Stimulated activated CD8-positive, alpha-beta memory T cell treated with anti-CD3 and anti-CD28 coated beads, Interleukin-7, amount 100 ng/mL, for 4 hours (primary cell): ENCODE data around the gene CYB5R2.

ENCODE experiments used
- DNase-seq, 2 donors: peaks; one replicate each; pipeline ENCODE4 v3.0.0-alpha.2; 2020; ENCODE audit warnings: low read depth in 2 of 2

The CYB5R2 gene

DNA sequence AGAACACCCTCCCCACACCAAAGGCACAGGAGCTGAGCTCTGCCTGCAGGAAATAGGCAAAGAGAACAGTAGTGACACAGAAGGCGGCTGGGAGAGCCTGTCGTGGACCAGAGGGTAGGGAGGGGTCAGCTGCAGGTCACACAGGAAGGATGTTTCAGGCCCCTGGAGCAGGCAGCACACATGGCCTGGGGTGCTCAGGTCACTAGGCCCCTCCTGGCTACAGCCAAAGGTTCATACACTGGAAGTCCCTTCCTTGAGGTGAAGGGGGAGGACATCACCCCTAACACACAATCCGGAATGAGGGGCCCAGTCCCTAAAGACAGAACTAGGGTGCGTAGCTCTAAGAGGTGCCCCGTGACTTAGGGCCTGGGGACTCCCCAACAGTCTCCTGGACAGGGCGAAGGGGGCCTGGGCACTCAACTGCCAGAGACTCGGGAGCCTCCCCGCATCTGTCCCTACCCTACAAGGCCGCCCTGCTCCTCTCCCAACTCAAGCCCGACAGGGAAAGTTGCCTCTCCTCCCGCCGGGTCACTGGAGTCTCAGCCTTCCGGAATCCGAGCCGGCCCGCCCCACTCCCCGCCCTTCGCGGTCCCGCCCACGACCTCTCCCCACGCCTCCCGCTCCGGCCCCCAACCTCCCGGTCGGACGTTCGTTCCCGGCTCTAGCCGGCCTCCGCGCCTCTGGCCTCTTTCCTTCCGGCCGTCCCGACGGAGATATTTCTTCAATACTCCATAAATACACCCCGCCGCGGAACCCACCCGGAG lies at the start of gene CYB5R2:
TSS of gene CYB5R2 (minus strand) at position 541 of the 764 bp plus-strand sequence. CDS start 675 bp downstream, outside the sequence.
- DNase-seq: no peak

DNA sequence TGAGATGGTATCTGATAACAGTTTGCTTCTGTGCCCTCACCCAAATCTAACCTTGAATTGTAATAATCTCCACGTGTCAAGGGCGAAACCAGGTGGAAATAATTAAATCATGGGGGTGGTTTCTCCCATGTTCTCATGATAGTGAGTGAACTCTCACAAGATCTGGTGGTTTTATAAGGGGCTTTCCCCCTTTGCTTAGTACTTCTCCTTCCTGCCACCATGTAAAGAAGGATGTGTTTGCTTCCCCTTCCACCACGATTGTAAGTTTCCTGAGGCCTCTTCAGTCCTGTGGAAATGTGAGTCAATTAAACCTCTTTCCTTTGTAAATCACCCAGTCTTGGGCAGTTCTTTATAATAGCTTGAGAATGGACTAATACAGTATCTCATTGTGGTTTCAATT lies 41.5 kb upstream of the CYB5R2 start:
- DNase-seq: no peak

DNA sequence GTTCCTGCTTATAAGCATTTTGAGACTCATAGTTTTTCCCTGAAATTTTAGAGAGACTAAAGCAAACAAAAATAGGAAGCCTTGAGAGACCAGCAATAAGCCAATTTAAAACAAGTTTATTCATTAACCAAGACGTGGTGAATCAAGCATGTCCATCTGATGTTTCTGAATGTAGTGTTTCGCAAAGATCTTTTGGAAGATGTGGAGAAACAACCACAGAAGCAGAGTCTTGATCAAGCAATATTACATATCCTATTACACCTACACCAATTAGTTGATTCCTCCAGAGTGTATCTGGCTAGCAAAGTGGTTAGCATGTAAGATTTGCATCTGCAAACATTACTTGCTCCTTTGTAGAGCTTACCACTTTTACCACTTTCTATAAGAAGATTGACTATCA lies 33.1 kb upstream of the CYB5R2 start, which contains the start of gene OVCH2:
TSS of gene OVCH2 (minus strand) at position 101 of the 400 bp plus-strand sequence. CDS start at position 18, 83 bp downstream.
- no peak for DNase-seq

DNA sequence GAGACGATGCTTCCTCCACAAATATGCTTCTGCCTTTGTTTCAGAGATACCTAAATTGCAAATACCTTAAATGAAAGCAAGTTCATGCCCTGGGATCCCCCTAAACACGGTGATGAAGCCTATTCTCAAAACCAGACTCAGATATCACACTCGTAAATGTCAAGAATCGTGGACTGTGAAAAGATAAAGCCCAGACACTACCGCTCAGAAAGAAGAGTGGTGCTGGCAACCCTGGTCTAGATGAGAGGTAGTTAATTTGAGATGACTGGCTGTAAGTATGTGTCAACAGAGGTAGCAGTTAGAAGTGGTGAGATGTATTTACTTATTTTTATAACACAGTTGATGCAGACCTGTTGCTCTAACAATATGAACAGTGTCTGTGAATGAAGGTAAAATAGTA lies 30.4 kb upstream of the CYB5R2 start:
- no peak for DNase-seq

DNA sequence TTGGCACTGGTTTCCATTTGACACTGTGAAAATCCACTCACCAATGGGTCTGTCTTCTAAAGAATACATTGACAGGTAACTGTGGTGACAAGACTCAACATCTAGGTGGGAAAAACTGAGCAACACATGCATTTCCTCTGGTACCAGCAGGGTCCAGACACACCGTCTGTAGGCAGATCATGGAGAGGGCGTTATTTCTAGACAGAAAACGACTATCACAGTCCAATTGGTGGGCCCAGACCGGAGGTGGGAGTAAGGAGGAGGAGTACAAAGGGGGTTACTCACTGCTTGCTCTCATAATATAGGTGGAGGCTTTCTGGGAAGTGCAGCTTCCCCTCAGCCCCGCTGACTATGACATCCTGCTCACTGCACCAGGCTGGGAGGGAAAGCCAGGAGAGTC lies 23.1 kb upstream of the CYB5R2 start:
- DNase-seq: no peak

DNA sequence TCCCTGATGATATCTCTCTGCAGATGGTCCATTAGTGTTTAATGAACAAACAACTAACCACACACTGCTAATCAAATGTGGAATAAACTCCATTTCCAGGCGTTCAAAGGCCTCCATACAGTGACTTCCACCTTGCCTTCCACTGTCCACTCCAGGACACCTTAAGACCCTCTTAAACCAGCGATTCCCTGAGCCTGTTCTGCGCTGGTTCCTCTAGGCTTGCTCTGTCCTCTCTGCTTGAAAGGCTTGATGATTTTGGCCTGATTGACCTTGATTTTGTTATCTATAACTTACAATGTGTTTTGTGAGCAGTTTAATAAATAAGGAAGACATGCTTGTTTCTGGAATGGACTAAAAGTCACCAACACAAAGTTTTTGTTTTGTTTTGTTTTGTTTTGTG lies 20.9 kb upstream of the CYB5R2 start:
- no peak for DNase-seq

DNA sequence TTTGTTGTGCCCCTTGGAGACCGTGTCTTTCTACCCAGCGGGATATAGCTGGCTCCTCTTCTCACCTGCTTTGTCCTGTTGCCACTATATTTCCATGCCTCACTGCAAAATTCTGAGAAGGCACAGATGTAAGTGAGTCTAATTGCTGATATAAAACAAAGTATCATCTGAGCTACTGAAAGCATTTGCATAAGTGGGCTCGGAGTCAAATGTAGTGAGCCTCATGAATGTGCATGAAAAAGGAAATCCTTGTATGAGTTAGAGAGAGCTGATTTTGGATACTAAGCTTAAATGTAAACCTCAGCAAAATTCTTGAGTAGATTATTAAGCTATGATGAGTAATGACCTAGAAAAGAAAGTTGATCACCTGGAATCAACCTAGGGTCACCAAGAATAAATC lies 19.1 kb upstream of the CYB5R2 start:
- DNase-seq: no peak

DNA sequence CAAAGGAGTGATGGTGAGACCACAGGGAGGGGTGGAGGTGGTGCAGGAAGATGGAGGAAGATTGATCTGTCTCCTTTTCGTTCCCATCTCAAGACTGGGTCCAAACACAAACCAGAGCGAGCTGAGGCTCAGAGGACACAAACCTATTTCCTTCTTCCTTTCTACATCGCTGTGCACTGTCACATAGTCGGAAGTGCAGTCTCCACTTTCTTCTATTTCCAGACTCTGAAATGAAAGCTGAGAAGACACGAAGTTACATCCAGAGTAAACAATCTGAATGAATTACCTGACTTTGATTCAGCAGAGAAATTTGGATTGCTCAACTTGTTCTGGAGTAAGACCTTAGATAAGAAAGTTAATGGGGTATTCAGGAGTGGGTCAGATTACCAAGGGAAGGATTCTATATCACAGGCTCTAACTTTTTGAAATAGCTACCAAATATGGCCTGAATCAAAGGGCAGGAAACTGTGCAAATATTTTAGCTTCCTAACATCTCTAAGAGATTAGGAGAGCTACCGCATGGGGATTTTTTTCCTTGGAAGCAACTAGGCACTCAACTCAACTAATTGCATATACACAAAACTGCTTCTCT lies 18.6 kb upstream of the CYB5R2 start:
- no peak for DNase-seq

DNA sequence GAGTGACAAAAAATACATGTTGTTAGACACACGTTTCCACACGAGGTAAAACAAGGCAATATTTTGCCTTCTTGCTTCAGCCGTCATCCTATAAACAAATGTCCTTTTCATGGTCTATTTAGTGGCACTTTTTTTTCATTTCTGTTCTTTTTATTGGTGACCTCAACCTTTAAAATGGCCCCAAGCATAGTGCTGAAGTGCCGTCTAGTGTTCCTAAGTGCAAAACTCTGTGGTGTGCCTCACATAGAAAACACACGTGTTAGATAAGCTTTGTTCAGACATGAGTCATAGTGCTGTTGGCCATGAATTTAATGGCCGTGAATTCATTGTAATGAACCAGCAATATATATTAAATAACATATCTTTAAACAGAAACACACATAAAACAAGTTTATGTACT lies 17.3 kb upstream of the CYB5R2 start:
- DNase-seq: no peak

DNA sequence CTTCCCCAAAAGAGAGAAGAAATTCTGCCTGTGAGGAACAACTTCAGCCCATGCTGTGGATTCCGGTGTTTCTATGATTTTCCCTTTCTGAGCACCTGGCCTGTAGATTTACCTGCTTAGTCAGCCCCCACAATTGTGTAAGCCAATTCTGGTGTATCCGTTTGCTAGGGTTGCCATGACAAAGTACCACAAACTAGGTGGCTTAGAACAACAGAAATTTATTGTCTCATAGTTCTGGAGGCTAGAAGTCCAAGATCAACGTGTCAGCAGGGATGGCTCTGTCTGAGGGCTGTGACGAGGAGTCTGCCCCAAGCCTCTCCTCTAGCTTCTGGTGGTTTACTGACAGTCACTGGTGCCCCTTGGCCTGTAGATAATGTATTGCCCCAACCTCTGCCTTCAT lies 15.9 kb upstream of the CYB5R2 start:
- no peak for DNase-seq

DNA sequence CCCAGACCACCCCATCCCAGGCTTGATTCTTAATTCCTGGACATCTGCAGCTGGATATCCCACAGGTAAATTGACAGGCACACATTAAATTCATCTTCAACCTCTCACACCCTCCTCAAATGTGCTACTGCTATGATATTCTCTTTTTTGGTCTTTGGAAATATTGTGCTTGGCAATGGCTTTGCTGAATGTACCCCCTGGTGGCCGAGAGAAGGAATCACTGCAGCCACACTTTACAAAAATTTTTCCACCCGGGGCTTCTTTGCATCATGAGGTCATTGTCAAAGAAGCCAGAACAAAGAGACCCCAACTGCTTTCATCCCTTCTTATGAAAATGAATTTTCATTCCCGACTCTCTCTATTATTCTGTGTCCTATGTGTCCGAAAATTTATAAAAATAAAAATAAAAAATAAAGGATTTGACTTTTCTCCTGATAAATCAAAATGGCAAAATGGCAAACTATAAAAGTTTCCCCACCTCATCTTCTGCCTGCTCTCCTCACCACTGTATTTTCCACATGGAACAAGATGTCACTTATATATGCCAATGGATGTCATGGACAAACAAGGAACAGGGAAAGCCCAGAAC lies 15.0 kb upstream of the CYB5R2 start:
- no peak for DNase-seq

DNA sequence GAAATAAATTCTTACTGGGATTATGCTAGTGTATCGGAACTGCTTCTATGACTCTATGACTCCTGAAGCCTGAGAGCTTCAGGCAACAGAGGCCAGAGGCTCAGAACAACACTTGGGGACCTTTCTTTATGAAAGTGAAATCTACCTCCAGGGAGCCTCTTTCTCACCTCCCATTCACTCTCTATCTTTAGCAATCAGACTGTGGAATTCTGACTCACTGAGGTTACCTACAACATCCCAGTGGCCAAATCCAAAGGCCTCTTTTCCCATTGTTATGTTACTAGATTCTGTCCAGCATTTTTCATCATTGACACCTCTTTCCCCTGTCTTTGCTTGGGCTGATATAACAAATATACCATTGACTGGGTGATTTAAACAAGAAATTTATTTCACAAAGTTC lies 14.1 kb upstream of the CYB5R2 start:
- no peak for DNase-seq

DNA sequence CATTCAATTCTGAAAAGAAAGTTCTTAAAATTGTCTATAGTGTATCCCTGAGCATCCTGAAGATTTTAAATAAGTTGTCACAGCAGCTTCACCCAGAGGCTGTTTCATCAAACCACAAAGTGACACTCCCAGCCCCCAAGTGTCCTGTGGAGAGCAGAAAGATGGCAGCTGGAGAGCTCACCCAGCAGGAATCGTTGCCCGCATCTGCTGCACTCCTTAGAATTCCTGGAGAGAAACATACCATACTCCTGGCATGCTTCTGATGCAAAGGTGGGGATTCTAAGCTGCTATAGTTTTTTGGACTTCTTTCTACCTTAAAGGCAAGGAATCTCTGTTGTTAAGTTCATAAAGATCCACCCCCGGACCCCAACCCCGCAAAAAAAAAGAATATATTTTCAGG lies 13.5 kb upstream of the CYB5R2 start:
- no peak for DNase-seq

DNA sequence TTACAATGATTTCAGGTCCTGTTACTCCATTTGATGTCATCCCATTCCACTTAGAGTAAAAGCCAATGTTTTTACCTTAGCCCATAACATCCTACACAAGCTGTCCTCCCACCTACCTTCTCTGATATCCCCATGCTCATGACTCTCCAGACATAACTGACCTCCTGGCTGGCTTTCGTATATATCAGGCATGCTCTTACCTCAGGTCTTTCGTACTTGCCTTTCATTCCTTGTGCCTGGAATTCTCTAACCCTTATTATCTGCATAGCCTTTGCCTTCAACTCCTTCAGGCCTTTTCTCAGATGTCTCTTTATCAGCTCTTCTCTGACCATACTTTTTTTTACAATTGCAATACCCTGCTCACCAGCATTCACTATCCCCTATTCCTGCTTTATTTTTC lies 10.3 kb upstream of the CYB5R2 start:
- no peak for DNase-seq

DNA sequence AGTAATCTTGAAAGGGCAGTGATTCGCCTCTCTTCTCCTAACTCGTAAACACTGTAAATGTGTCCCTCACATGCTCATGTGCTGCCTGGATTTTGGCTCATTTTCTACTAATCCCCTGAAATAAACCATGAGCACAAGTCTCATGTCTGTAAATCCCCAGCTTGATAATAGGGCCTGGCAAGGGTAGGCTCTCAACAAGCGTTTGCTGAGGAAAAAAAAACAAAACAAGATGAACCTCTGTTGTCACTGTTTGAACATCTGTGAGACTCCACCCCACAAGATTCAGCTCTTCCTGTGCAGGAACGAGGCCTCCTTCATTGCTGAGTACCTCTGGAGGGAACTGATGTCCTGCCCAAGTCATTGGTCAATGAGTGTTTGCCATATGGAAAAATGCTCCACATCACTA lies 4.5 kb upstream of the CYB5R2 start:
- no peak for DNase-seq

DNA sequence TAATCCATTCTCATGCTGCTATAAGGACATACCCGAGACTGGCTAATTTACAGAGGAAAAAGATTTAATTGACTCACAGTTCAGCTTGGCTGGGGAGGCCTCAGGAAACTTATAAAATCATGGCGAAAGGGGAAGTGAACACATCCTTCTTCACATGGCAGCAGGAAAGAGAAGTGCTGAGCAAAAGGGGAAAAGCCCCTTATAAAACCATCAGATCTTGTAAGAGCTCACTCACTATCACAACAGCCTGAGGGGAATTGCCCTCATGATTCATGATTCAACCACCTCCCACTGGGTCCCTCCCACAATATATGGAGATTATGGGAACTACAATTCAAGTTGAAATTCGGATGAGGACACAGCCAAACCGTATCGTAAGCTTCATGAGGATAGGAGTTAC lies 3.8 kb upstream of the CYB5R2 start:
- DNase-seq: no peak

DNA sequence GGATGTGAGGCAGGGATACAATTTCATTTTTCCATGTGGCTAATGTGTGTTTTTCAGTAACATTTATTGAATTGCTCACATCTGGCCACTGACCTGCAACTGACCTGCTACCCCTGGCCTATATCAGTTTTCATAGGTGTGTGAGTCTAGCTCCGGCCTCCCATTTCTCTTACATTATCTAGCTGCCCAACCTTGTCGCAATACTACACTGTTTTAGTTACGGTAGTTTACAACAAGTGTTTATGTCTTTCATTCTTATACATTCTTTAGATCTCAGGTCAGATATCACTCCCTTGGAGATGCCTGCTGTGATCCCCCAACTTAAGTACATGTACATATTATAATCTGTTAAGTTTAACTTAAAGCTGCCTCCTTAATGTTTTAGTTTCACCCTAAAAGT lies 2.3 kb upstream of the CYB5R2 start:
- no peak for DNase-seq

DNA sequence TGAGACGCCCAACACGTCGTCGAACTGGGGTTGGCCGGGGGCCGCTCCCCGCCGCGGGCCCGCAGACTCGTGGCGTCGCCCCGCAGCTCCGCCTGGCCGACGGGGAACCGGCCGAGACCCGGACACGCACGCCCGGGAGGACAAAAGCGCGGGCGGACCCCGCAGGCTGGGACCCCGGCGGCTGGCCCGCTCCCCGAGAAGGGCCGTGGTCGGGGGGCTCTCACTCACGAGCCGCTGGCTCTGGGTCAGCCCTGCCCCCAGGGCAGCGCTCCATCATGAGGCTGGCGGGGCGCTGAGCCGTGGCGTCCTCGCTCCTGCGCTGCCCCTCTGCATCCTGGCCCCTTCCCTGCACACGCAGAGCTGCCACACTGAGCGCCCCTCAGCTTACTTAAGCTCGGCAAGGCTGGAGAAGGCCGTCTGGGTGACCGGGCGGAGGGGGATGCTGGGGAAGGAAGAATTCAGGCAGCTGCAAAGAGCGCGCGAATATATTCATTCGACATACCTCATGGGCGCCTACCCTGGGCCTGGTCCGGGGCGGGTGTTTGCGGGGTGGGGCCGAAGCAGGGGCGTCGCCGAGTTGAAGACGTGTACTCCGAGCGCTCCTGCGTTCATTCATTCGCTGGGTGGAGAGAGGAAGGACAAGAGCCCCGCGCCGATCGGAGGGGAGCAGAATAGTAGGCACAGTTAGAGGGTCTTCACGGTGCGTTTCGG lies 579 bp upstream of the CYB5R2 start:
- DNase-seq: no peak

DNA sequence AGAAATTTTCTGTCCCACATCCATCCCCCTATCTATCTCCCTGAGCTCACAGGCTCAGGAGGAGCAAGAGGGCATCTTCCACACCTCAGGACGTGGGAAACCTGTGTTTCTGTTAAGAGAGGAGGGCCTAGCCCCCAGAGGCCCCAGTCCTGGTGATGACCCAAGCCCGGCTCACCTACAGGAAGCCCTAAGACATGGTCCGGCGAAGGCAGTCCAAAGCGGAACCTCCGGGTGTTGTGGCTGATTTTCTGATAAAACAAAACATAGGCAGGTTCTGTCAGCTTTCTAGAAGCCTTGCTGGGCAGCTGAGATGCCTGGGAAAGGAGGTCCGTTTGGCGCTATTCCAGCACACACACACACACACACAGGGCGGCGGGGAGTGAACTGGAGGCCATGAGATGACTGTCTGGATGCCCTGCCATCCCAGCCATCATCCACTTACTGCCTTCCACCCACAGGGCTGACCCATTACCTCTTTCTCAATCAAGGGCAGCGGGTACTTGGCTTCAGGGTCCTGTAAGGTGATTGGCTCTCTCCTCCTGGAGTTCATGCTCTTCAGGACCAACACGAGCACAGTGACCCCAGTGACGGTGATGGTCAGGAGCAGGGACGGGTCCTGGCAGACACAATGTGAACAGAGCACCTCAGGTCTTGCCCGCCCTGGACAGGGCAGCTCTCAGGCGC lies 882 bp downstream of the CYB5R2 start:
- no peak for DNase-seq

DNA sequence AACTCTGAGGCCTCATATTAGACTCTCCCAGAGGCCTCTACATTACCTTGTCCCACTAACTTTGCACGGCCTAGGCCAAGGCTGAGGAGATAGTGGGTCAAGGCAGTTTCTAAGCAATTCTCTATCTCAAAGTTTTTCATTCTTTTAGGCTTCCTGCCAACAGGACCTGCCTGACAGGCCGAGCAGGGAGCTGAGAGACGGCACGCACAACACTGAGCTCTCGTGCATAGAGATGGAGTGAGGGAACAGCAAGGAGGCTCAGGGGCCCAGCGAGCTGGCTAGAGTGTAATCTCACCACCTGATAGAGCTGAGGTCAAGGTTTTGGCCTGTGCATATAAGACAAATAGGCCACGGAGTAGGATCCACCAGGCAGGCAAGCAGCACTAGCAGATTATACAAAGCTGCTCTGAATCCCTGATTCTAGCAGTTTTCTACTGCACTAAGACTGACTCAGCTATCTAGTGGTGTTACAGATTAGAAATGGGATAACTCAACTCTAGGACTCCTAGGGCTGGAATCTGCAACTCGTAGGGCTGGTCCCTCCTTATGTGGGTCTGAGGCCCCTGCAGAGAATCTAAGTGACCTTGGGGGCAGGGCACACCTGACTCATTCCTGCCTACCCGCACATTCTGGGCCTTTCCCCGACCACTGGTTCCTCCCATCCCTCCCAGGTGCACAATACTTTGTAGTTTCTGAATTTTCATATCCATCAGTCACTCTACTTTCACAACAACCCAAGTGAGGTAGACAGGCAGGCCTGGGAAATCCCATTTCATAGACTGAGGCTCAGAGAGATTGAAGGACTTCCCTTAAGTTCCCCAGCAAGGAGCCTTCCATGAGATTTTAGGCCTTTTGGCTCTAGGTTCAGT lies 1.7 kb downstream of the CYB5R2 start:
- DNase-seq: no peak

DNA sequence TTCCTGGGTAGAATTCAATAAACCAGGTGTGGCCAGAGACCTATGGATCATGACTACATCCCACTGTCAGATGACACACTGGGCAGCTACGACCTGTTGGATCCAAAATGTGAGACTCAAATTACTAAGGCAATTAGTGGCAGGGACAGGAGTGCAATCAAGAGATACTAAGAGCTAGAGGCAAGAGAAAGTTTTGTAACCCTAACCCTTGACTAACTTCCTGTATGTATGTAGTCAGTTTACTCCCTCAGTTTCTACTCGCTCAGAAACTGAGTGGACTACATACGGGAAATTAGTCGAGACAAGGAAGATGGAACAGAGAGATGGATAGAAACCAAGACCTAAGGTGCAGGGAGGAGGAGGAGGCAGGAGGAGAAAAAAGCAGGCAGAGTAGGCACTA lies 2.7 kb downstream of the CYB5R2 start:
- no peak for DNase-seq
